ENCODE results near the gene COL6A5.

The COL6A5 gene

GRCh38 chr3:130459944-130460343 lies 114.5 kb downstream of the COL6A5 start:
- no peak for TF ChIP-seq GATA3 (IDR thresholded peaks at IDR 0.05; ENCODE audit: low read depth, low read length)
- no peak for TF ChIP-seq GATA2 (IDR thresholded peaks at IDR 0.05; ENCODE audit: low read depth, low read length)

GRCh38 chr3:130462089-130462488 lies 116.6 kb downstream of the COL6A5 start:
- TF ChIP-seq GATA2 (IDR thresholded peaks at IDR 0.05; ENCODE audit: low read depth, low read length) (no peak), GATA3 (IDR thresholded peaks at IDR 0.05; ENCODE audit: low read depth, low read length) (no peak)

GRCh38 chr3:130463221-130463620 lies 117.7 kb downstream of the COL6A5 start:
- TF ChIP-seq GATA2 (IDR thresholded peaks at IDR 0.05; ENCODE audit: low read depth, low read length), result no peak
- no peak for TF ChIP-seq GATA3 (IDR thresholded peaks at IDR 0.05; ENCODE audit: low read depth, low read length)

GRCh38 chr3:130465521-130465920 lies 120.0 kb downstream of the COL6A5 start:
- TF ChIP-seq GATA3 (IDR thresholded peaks at IDR 0.05; ENCODE audit: low read depth, low read length), result no peak
- no peak for TF ChIP-seq GATA2 (IDR thresholded peaks at IDR 0.05; ENCODE audit: low read depth, low read length)

GRCh38 chr3:130468311-130468710 lies 122.8 kb downstream of the COL6A5 start:
- TF ChIP-seq GATA3 (IDR thresholded peaks at IDR 0.05; ENCODE audit: low read depth, low read length), result 0 out of 2 replicates have a peak, but pooled peaks have one; percentile 28
- no peak for TF ChIP-seq GATA2 (IDR thresholded peaks at IDR 0.05; ENCODE audit: low read depth, low read length)

- no peak for TF ChIP-seq GATA3 (IDR thresholded peaks at IDR 0.05; ENCODE audit: low read depth, low read length)
- no peak for TF ChIP-seq GATA2 (IDR thresholded peaks at IDR 0.05; ENCODE audit: low read depth, low read length)
Measured at GRCh38 chr3:130470126-130470525, 124.7 kb downstream of the COL6A5 start.

- no peak for TF ChIP-seq GATA2 (IDR thresholded peaks at IDR 0.05; ENCODE audit: low read depth, low read length)
- no peak for TF ChIP-seq GATA3 (IDR thresholded peaks at IDR 0.05; ENCODE audit: low read depth, low read length)
Measured at GRCh38 chr3:130473416-130473815, 127.9 kb downstream of the COL6A5 start.

- no peak for TF ChIP-seq GATA3 (IDR thresholded peaks at IDR 0.05; ENCODE audit: low read depth, low read length)
- TF ChIP-seq GATA2 (IDR thresholded peaks at IDR 0.05; ENCODE audit: low read depth, low read length), result no peak
Measured at GRCh38 chr3:130480736-130481135, 135.3 kb downstream of the COL6A5 start.

GRCh38 chr3:130488288-130488687 lies 142.8 kb downstream of the COL6A5 start:
- peak; percentile 28; the same call in 1 of the 2 replicates for TF ChIP-seq GATA3 (IDR thresholded peaks at IDR 0.05; ENCODE audit: low read depth, low read length)
- TF ChIP-seq GATA2 (IDR thresholded peaks at IDR 0.05; ENCODE audit: low read depth, low read length), result peak; percentile 60; the same call in 1 of the 2 replicates

- TF ChIP-seq GATA2 (IDR thresholded peaks at IDR 0.05; ENCODE audit: low read depth, low read length), result no peak
- no peak for TF ChIP-seq GATA3 (IDR thresholded peaks at IDR 0.05; ENCODE audit: low read depth, low read length)
Measured at GRCh38 chr3:130488769-130489450, 143.4 kb downstream of the COL6A5 start.

GRCh38 chr3:130490241-130490640 lies 144.8 kb downstream of the COL6A5 start:
- TF ChIP-seq GATA2 (IDR thresholded peaks at IDR 0.05; ENCODE audit: low read depth, low read length) (no peak), GATA3 (IDR thresholded peaks at IDR 0.05; ENCODE audit: low read depth, low read length) (no peak)

GRCh38 chr3:130491431-130491830 lies 146.0 kb downstream of the COL6A5 start:
- peak; percentile 58 for TF ChIP-seq GATA2 (IDR thresholded peaks at IDR 0.05; ENCODE audit: low read depth, low read length)
- TF ChIP-seq GATA3 (IDR thresholded peaks at IDR 0.05; ENCODE audit: low read depth, low read length), result peak; percentile 73

- TF ChIP-seq GATA3 (IDR thresholded peaks at IDR 0.05; ENCODE audit: low read depth, low read length) (no peak), GATA2 (IDR thresholded peaks at IDR 0.05; ENCODE audit: low read depth, low read length) (no peak)
Measured at GRCh38 chr3:130504701-130505100, 159.2 kb downstream of the COL6A5 start.

GRCh38 chr3:130506031-130506430 lies 160.6 kb downstream of the COL6A5 start:
- TF ChIP-seq GATA2 (IDR thresholded peaks at IDR 0.05; ENCODE audit: low read depth, low read length), result no peak
- TF ChIP-seq GATA3 (IDR thresholded peaks at IDR 0.05; ENCODE audit: low read depth, low read length), result no peak

GRCh38 chr3:130507746-130508145 lies 162.3 kb downstream of the COL6A5 start:
- TF ChIP-seq GATA3 (IDR thresholded peaks at IDR 0.05; ENCODE audit: low read depth, low read length) (no peak), GATA2 (IDR thresholded peaks at IDR 0.05; ENCODE audit: low read depth, low read length) (no peak)
